ENCODE data around the gene MMEL1. TPM values are rescaled to one million over a fixed set of nuclear protein-coding genes. Genes with fewer than 3 reads are reported as not detected.
"Not testable (repeated sequence)": the region's sequence is repeated elsewhere in the genome, so short reads cannot be mapped to it uniquely, and the experiment has no call there.

The MMEL1 gene
- polyA plus RNA-seq, 1 donor from 2014 or later, result 5.2 TPM

DNA sequence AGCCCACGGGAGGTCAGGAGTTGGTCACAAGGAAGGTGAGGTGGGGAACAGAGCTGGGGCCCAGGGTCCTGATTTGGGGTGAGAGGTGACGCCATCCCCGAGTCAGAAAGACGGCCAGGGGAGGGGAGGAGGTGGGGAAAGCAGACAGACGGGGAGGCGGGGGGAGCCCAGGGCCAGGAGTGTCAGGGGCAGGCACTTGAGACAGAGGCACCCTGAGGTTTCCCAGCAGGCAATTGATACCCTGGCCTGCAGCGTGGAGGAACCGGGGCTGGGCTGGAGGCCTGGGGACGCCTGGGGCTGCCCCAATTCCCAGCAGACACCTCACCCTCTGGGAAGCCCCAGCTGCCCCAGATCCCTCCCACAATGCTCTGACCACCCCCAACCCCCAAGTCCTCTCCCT lies 79.7 kb downstream of the MMEL1 start:
- not testable (repeated sequence) for H3K9ac ChIP-seq (ENCODE audit: low read length); H3K79me2 ChIP-seq (replicated peaks; ENCODE audit: insufficient read depth, low read length); H3F3A ChIP-seq (ENCODE audit: insufficient read depth, low read length, poor library complexity, severe bottlenecking); H3K36me3 ChIP-seq (ENCODE audit: insufficient read depth, low read length); H4K20me1 ChIP-seq (ENCODE audit: insufficient read depth); H3K27me3 ChIP-seq (ENCODE audit: insufficient read depth, low read depth, low read length); H3K27ac ChIP-seq (ENCODE audit: low read length); H3K9me3 ChIP-seq (ENCODE audit: low read length); H3K4me2 ChIP-seq (ENCODE audit: low read length); H3K4me3 ChIP-seq (ENCODE audit: low read length); H2AFZ ChIP-seq (ENCODE audit: low read depth, low read length); H3K9me2 ChIP-seq (ENCODE audit: insufficient read depth, low read length)

DNA sequence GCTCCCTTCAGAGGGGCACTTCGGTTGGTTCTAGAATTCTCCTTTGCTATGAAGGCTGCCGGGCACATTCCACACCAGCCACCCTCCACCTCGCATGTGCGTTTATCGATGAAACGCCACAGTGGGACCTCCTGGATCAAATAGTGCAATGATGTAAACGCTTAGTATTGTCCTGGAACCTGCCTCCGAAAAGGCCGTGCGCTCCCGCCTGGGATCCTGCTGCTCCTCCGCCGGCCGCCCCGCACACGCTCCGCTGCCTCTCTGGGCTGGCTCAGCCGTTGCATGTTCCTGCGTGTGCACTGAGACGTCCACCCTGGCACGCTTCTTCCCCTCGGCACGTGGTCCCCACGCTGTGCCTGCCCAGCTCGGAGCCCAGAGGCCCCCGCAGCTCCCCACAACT lies 80.6 kb downstream of the MMEL1 start:
- Histone ChIP-seq H3K36me3 (ENCODE audit: insufficient read depth, low read length) (no peaks in the 10 kb centered on the region), H4K20me1 (ENCODE audit: insufficient read depth) (no peaks in the 10 kb centered on the region), H3F3A (ENCODE audit: insufficient read depth, low read length, poor library complexity, severe bottlenecking) (no peaks in the 10 kb centered on the region), H3K27me3 (ENCODE audit: insufficient read depth, low read depth, low read length) (no peaks in the 10 kb centered on the region), H3K9me2 (ENCODE audit: insufficient read depth, low read length) (no peaks in the 10 kb centered on the region), H2AFZ (ENCODE audit: low read depth, low read length) (no peak overlapping the region), H3K9ac (ENCODE audit: low read length) (no peak overlapping the region), H3K79me2 (replicated peaks; ENCODE audit: insufficient read depth, low read length) (no peaks in the 10 kb centered on the region), H3K9me3 (ENCODE audit: low read length) (no peaks in the 10 kb centered on the region), H3K4me3 (ENCODE audit: low read length) (no peak overlapping the region), H3K27ac (ENCODE audit: low read length) (no peak overlapping the region), H3K4me2 (ENCODE audit: low read length) (no peak overlapping the region)
- TF ChIP-seq RAD21 (conservative IDR thresholded peaks at IDR 0.05) (no peak), EZH2 (IDR thresholded peaks at IDR 0.05; ENCODE audit: borderline replicate concordance, insufficient read depth, low read length, poor library complexity, severe bottlenecking) (no peak)
- TF ChIP-seq, protein P1, sequence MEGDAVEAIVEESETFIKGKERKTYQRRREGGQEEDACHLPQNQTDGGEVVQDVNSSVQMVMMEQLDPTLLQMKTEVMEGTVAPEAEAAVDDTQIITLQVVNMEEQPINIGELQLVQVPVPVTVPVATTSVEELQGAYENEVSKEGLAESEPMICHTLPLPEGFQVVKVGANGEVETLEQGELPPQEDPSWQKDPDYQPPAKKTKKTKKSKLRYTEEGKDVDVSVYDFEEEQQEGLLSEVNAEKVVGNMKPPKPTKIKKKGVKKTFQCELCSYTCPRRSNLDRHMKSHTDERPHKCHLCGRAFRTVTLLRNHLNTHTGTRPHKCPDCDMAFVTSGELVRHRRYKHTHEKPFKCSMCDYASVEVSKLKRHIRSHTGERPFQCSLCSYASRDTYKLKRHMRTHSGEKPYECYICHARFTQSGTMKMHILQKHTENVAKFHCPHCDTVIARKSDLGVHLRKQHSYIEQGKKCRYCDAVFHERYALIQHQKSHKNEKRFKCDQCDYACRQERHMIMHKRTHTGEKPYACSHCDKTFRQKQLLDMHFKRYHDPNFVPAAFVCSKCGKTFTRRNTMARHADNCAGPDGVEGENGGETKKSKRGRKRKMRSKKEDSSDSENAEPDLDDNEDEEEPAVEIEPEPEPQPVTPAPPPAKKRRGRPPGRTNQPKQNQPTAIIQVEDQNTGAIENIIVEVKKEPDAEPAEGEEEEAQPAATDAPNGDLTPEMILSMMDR (IDR thresholded peaks at IDR 0.05; ENCODE audit: poor library complexity, severe bottlenecking), result no peak

DNA sequence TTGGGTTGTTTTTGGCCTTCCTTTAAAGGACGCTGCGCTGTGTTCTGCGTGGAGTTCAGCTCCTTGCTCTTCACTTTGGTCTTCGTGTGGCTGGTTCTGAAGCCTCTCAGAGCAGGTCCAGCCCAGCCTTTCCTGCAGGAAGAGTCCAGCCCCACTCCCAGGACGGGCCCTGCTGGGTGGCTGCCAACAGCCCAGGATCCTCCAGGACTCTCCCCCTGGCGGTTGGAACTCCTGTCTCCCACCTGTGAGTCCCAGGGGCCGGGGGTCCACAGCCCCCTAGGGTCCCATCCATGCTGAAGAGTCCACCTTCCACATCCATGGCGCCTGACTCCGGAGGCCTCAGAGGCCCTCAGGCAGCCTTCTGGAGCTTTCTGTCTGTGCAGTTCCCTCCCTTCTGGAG lies 81.3 kb downstream of the MMEL1 start:
- H4K20me1 ChIP-seq (ENCODE audit: insufficient read depth); H3K9ac ChIP-seq (ENCODE audit: low read length); H3K79me2 ChIP-seq (replicated peaks; ENCODE audit: insufficient read depth, low read length); H2AFZ ChIP-seq (ENCODE audit: low read depth, low read length); H3K4me3 ChIP-seq (ENCODE audit: low read length); H3K27ac ChIP-seq (ENCODE audit: low read length); H3K27me3 ChIP-seq (ENCODE audit: insufficient read depth, low read depth, low read length); H3K4me2 ChIP-seq (ENCODE audit: low read length); H3F3A ChIP-seq (ENCODE audit: insufficient read depth, low read length, poor library complexity, severe bottlenecking); H3K9me3 ChIP-seq (ENCODE audit: low read length); H3K36me3 ChIP-seq (ENCODE audit: insufficient read depth, low read length); H3K9me2 ChIP-seq (ENCODE audit: insufficient read depth, low read length): not testable (repeated sequence)

DNA sequence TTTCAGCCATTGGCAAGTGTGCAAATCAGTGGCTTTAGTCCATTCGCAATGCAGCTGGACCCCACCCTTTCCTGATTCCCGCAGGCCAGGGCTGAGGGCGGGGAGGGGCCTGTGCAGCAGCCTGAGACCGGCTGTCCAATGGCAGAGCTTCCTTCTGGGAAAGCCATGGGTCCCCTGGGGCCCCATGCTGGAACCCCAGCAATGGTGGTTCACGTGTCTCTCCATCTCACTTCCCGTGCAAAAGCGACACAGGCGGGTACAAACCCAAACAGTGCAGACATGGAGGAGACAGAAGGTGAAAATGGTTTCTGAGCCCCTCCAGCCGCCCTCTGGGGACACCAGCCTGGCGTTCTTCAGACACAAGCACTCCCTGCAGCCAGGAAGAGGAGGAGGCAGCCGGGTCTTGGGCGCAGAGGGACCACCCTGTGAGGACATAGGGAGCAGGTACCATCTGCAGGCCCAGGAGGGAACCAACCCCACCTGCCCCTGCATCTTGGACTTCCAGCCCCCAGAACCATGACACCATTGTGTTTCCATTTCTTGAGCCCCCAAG lies 82.4 kb downstream of the MMEL1 start:
- H3K9ac ChIP-seq (ENCODE audit: low read length); H3K27me3 ChIP-seq (ENCODE audit: insufficient read depth, low read depth, low read length); H3K9me2 ChIP-seq (ENCODE audit: insufficient read depth, low read length); H2AFZ ChIP-seq (ENCODE audit: low read depth, low read length); H4K20me1 ChIP-seq (ENCODE audit: insufficient read depth); H3K4me3 ChIP-seq (ENCODE audit: low read length); H3K79me2 ChIP-seq (replicated peaks; ENCODE audit: insufficient read depth, low read length); H3K36me3 ChIP-seq (ENCODE audit: insufficient read depth, low read length); H3K9me3 ChIP-seq (ENCODE audit: low read length); H3K27ac ChIP-seq (ENCODE audit: low read length); H3F3A ChIP-seq (ENCODE audit: insufficient read depth, low read length, poor library complexity, severe bottlenecking); H3K4me2 ChIP-seq (ENCODE audit: low read length): not testable (repeated sequence)

DNA sequence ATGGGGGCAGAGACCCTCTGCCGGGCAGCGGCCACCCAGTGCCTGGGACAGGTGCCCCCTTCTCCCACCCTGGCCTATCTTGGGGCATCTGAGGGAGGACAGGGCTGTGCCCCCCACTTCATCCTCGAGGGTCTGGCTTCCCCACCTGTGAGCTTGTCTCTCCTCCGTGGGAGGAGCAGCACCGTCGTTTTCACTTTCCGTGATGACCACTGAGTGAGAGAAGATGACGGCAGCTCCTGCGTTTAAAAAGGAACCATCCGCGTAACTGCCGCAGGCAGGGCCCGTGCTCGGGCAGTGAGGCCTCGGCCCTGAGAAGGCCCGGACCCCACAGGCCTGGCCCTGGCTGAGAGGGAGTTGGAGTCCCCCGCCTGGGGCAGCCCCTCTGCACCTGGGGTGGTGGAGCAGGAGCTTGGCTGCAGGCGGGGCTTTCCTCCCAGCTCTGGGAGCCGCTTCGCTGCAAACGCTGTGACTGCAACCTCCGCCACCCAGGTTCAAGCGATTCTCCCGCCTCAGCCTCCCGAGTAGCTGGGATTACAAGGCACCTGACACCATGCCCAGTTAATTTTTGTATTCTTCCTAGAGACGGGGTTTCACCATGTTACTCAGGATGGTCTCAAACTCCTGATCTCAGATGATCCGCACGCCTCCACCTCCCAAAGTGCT lies 83.3 kb downstream of the MMEL1 start:
- H3K27me3 ChIP-seq (ENCODE audit: insufficient read depth, low read depth, low read length); H3K9me2 ChIP-seq (ENCODE audit: insufficient read depth, low read length); H3K4me3 ChIP-seq (ENCODE audit: low read length); H3K9ac ChIP-seq (ENCODE audit: low read length); H4K20me1 ChIP-seq (ENCODE audit: insufficient read depth); H3K9me3 ChIP-seq (ENCODE audit: low read length); H3K4me2 ChIP-seq (ENCODE audit: low read length); H2AFZ ChIP-seq (ENCODE audit: low read depth, low read length); H3K27ac ChIP-seq (ENCODE audit: low read length); H3K36me3 ChIP-seq (ENCODE audit: insufficient read depth, low read length); H3K79me2 ChIP-seq (replicated peaks; ENCODE audit: insufficient read depth, low read length); H3F3A ChIP-seq (ENCODE audit: insufficient read depth, low read length, poor library complexity, severe bottlenecking): not testable (repeated sequence)
